ENCODE results near the gene POLQ. TPM values are rescaled to one million over a fixed set of nuclear protein-coding genes. Genes with fewer than 3 reads are reported as not detected.

POLQ gene
- total RNA-seq, 1 experiment from 2014 or later: 12.3 TPM

DNA sequence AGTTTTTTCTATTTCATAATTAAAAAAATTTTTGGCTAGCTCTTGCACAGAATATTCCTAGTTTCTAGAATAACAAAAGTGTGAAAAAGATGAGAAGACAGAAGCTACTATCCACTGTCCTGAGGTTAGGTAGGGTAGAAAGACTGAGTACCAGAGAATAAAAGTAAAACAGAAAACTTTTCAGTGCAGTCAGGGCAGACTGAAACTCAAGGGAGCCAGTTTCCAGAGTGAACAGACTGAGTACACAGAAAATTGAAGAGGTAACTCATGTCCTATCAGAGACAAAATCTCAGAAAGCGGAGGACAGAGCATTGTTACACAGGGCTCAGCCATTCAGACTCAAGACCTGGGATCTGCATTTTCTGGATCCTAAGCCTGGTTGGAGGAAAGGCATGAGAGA, 38.6 kb upstream of the POLQ start:
- no peak overlapping the region for H2AFZ ChIP-seq (ENCODE audit: low read depth, low read length, poor library complexity, severe bottlenecking)

More for the DNA sequence above, 38.6 kb upstream of the POLQ start:
- Histone ChIP-seq H3K4me1 (ENCODE audit: control insufficient read depth in 1 of 2, insufficient read depth in 2 of 2, low read length in 2 of 2) (no peaks in the 10 kb centered on the region), H3K9me2 (ENCODE audit: insufficient read depth) (no peaks in the 10 kb centered on the region), H3K36me3 (ENCODE audit: control insufficient read depth in 1 of 2, insufficient read depth in 2 of 2, low read length in 2 of 2) (no peaks in the 10 kb centered on the region), H3K79me2 (ENCODE audit: insufficient read depth, low read length) (no peaks in the 10 kb centered on the region), H3K27ac (ENCODE audit: low read depth, low read length) (no peak overlapping the region), H3K9ac (ENCODE audit: low read length) (no peak overlapping the region), H3K4me3 (replicated peaks in 1 of 2; ENCODE audit: low read depth in 1 of 2, low read length in 2 of 2) (no peak overlapping the region), H3K9me3 (ENCODE audit: control insufficient read depth in 1 of 2, insufficient read depth in 1 of 2, low read depth in 1 of 2, low read length in 2 of 2) (no peaks in the 10 kb centered on the region), H3K27me3 (ENCODE audit: insufficient read depth, low read length) (no peaks in the 10 kb centered on the region), H3K4me2 (ENCODE audit: low read length) (no peak overlapping the region), H4K20me1 (ENCODE audit: insufficient read depth) (no peaks in the 10 kb centered on the region)
- RAD21 ChIA-PET (ENCODE audit: low non-redundant PET in 1 of 2, low total read pairs in 2 of 2, uncharacterized antibody in 2 of 2, unreplicated experiment in 2 of 2): no interaction called here
- no TSS peak for BruUV-seq (replicated peaks)
- ATAC-seq (no peak), DNase-seq (ENCODE audit: low read depth, low spot score) (no peak)
- intact Hi-C loops (cut with micrococcal nuclease): no loop called here
- no peak for TF ChIP-seq EGR1 (IDR thresholded peaks at IDR 0.05; ENCODE audit: low read depth)
- TF ChIP-seq, protein P1, sequence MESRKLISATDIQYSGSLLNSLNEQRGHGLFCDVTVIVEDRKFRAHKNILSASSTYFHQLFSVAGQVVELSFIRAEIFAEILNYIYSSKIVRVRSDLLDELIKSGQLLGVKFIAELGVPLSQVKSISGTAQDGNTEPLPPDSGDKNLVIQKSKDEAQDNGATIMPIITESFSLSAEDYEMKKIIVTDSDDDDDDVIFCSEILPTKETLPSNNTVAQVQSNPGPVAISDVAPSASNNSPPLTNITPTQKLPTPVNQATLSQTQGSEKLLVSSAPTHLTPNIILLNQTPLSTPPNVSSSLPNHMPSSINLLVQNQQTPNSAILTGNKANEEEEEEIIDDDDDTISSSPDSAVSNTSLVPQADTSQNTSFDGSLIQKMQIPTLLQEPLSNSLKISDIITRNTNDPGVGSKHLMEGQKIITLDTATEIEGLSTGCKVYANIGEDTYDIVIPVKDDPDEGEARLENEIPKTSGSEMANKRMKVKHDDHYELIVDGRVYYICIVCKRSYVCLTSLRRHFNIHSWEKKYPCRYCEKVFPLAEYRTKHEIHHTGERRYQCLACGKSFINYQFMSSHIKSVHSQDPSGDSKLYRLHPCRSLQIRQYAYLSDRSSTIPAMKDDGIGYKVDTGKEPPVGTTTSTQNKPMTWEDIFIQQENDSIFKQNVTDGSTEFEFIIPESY (IDR thresholded peaks at IDR 0.05; ENCODE audit: extremely low read depth, insufficient replicate concordance, low read length): no peak
- TF ChIP-seq, protein P2, sequence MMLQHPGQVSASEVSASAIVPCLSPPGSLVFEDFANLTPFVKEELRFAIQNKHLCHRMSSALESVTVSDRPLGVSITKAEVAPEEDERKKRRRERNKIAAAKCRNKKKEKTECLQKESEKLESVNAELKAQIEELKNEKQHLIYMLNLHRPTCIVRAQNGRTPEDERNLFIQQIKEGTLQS (IDR thresholded peaks at IDR 0.05): no peak
- no peak for TF ChIP-seq SP1 (IDR thresholded peaks at IDR 0.05; ENCODE audit: low read depth)
- no peak for TF ChIP-seq POLR2A (IDR thresholded peaks at IDR 0.05; ENCODE audit: borderline replicate concordance, extremely low read depth, insufficient read depth, insufficient read length)
- TF ChIP-seq YY1 (IDR thresholded peaks at IDR 0.05; ENCODE audit: extremely low read depth, insufficient replicate concordance, low read depth, low read length): no peak
- TF ChIP-seq, protein P3, sequence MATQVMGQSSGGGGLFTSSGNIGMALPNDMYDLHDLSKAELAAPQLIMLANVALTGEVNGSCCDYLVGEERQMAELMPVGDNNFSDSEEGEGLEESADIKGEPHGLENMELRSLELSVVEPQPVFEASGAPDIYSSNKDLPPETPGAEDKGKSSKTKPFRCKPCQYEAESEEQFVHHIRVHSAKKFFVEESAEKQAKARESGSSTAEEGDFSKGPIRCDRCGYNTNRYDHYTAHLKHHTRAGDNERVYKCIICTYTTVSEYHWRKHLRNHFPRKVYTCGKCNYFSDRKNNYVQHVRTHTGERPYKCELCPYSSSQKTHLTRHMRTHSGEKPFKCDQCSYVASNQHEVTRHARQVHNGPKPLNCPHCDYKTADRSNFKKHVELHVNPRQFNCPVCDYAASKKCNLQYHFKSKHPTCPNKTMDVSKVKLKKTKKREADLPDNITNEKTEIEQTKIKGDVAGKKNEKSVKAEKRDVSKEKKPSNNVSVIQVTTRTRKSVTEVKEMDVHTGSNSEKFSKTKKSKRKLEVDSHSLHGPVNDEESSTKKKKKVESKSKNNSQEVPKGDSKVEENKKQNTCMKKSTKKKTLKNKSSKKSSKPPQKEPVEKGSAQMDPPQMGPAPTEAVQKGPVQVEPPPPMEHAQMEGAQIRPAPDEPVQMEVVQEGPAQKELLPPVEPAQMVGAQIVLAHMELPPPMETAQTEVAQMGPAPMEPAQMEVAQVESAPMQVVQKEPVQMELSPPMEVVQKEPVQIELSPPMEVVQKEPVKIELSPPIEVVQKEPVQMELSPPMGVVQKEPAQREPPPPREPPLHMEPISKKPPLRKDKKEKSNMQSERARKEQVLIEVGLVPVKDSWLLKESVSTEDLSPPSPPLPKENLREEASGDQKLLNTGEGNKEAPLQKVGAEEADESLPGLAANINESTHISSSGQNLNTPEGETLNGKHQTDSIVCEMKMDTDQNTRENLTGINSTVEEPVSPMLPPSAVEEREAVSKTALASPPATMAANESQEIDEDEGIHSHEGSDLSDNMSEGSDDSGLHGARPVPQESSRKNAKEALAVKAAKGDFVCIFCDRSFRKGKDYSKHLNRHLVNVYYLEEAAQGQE (IDR thresholded peaks at IDR 0.05; ENCODE audit: low read depth): no peak
- no peak for TF ChIP-seq POLR2AphosphoS5 (IDR thresholded peaks at IDR 0.05; ENCODE audit: low read depth, low read length)
- TF ChIP-seq ZNF274 (IDR thresholded peaks at IDR 0.05; ENCODE audit: low read depth, low read length): no peak
- TF ChIP-seq, protein P4, sequence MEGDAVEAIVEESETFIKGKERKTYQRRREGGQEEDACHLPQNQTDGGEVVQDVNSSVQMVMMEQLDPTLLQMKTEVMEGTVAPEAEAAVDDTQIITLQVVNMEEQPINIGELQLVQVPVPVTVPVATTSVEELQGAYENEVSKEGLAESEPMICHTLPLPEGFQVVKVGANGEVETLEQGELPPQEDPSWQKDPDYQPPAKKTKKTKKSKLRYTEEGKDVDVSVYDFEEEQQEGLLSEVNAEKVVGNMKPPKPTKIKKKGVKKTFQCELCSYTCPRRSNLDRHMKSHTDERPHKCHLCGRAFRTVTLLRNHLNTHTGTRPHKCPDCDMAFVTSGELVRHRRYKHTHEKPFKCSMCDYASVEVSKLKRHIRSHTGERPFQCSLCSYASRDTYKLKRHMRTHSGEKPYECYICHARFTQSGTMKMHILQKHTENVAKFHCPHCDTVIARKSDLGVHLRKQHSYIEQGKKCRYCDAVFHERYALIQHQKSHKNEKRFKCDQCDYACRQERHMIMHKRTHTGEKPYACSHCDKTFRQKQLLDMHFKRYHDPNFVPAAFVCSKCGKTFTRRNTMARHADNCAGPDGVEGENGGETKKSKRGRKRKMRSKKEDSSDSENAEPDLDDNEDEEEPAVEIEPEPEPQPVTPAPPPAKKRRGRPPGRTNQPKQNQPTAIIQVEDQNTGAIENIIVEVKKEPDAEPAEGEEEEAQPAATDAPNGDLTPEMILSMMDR (IDR thresholded peaks at IDR 0.05 in 2 of 3, conservative IDR thresholded peaks at IDR 0.05 in 1 of 3; ENCODE audit: borderline replicate concordance in 1 of 3, insufficient read depth in 1 of 3, low read depth in 2 of 3, low read length in 2 of 3): no peak
- no peak for TF ChIP-seq CBX3 (IDR thresholded peaks at IDR 0.05; ENCODE audit: low read depth)
- TF ChIP-seq JUND (IDR thresholded peaks at IDR 0.05): no peak
- no peak for TF ChIP-seq ELF1 (IDR thresholded peaks at IDR 0.05; ENCODE audit: borderline replicate concordance, low read depth)
- TF ChIP-seq SRF (IDR thresholded peaks at IDR 0.05; ENCODE audit: low read depth): no peak
- POLR2A ChIA-PET: no interaction called here
- CTCF ChIA-PET: no interaction called here
